SK-N-SH (cell line): Measurements from ENCODE around the gene USH1G.

Experiments used
- CHD2 ChIP-seq: fragments of 150-350 bp; IDR thresholded peaks from 2 replicates; pipeline ENCODE4 v1.6.1; 2018; ENCODE audit warnings: low read length; ENCODE audit not compliant: partially characterized antibody
- EZH2phosphoT487 ChIP-seq: fragments of 200-600 bp; sonication (generic); IDR thresholded peaks from 2 replicates; pipeline ENCODE4 v1.6.1; 2017; ENCODE audit warnings: low read depth, mixed run types, mild to moderate bottlenecking, antibody characterized with exemption, moderate library complexity, borderline replicate concordance
- FOXM1 ChIP-seq: IDR thresholded peaks from 2 replicates; pipeline ENCODE4 v1.4.0; 2012; ENCODE audit warnings: low read depth, mild to moderate bottlenecking
- GABPA ChIP-seq: IDR thresholded peaks from 2 replicates; pipeline ENCODE4 v1.4.0; 2012; ENCODE audit warnings: low read depth, mild to moderate bottlenecking
- NRF1 ChIP-seq: IDR thresholded peaks from 2 replicates; pipeline ENCODE4 v1.6.1; 2012; ENCODE audit warnings: low read depth, mild to moderate bottlenecking, low read length
- PBX3 ChIP-seq: IDR thresholded peaks from 2 replicates; pipeline ENCODE4; 2012
- SMC3 ChIP-seq: IDR thresholded peaks from 2 replicates; pipeline ENCODE4 v1.6.1; 2012; ENCODE audit warnings: low read depth, low read length, improper control_type of control experiment
- TAF1 ChIP-seq: IDR thresholded peaks from 2 replicates; pipeline ENCODE4 v1.6.1; 2012; ENCODE audit warnings: low read depth, mild to moderate bottlenecking, low read length, moderate library complexity, borderline replicate concordance
- TF ChIP-seq, protein P1 (sequence below): fragments of 200-600 bp; sonication (generic); IDR thresholded peaks from 2 replicates; pipeline ENCODE4 v1.6.1; 2017; ENCODE audit warnings: antibody characterized with exemption, mild to moderate bottlenecking, moderate library complexity
- TF ChIP-seq, protein P2 (sequence below): IDR thresholded peaks from 2 replicates; pipeline ENCODE4 v1.4.0; 2012; ENCODE audit warnings: low read depth, borderline replicate concordance
- TF ChIP-seq, protein P3 (sequence below): IDR thresholded peaks from 2 replicates; pipeline ENCODE4 v1.4.0; 2012; ENCODE audit warnings: low read depth

DNA sequence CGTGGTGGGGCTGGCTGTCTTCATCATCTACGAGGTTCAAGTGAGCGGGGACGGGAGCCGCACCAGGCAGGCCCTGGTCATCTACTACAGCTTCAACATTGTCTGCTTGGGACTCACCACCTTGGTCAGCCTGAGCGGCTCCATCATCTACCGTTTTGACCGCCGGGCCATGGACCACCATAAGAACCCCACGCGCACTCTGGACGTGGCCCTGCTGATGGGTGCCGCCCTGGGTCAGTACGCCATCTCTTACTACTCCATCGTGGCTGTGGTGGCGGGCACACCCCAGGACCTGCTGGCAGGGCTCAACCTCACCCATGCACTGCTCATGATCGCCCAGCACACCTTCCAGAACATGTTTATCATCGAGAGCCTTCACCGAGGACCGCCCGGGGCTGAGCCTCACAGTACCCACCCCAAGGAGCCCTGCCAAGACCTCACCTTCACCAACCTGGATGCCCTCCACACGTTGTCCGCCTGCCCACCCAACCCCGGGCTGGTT, 7.5 kb upstream of the USH1G start:
- TF ChIP-seq EZH2phosphoT487, result no peak
- TF ChIP-seq, protein P1, sequence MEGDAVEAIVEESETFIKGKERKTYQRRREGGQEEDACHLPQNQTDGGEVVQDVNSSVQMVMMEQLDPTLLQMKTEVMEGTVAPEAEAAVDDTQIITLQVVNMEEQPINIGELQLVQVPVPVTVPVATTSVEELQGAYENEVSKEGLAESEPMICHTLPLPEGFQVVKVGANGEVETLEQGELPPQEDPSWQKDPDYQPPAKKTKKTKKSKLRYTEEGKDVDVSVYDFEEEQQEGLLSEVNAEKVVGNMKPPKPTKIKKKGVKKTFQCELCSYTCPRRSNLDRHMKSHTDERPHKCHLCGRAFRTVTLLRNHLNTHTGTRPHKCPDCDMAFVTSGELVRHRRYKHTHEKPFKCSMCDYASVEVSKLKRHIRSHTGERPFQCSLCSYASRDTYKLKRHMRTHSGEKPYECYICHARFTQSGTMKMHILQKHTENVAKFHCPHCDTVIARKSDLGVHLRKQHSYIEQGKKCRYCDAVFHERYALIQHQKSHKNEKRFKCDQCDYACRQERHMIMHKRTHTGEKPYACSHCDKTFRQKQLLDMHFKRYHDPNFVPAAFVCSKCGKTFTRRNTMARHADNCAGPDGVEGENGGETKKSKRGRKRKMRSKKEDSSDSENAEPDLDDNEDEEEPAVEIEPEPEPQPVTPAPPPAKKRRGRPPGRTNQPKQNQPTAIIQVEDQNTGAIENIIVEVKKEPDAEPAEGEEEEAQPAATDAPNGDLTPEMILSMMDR, result no peak
- TF ChIP-seq FOXM1, result no peak
- no peak for TF ChIP-seq CHD2
- no peak for TF ChIP-seq PBX3
- no peak for TF ChIP-seq SMC3
- no peak for TF ChIP-seq GABPA
- TF ChIP-seq, protein P2, sequence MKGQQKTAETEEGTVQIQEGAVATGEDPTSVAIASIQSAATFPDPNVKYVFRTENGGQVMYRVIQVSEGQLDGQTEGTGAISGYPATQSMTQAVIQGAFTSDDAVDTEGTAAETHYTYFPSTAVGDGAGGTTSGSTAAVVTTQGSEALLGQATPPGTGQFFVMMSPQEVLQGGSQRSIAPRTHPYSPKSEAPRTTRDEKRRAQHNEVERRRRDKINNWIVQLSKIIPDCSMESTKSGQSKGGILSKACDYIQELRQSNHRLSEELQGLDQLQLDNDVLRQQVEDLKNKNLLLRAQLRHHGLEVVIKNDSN, result no peak
- TF ChIP-seq NRF1, result no peak
- TF ChIP-seq, protein P3, sequence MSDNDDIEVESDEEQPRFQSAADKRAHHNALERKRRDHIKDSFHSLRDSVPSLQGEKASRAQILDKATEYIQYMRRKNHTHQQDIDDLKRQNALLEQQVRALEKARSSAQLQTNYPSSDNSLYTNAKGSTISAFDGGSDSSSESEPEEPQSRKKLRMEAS, result no peak
- TF ChIP-seq TAF1, result no peak
